ENCODE results near the gene TAF15.

The TAF15 gene

DNA sequence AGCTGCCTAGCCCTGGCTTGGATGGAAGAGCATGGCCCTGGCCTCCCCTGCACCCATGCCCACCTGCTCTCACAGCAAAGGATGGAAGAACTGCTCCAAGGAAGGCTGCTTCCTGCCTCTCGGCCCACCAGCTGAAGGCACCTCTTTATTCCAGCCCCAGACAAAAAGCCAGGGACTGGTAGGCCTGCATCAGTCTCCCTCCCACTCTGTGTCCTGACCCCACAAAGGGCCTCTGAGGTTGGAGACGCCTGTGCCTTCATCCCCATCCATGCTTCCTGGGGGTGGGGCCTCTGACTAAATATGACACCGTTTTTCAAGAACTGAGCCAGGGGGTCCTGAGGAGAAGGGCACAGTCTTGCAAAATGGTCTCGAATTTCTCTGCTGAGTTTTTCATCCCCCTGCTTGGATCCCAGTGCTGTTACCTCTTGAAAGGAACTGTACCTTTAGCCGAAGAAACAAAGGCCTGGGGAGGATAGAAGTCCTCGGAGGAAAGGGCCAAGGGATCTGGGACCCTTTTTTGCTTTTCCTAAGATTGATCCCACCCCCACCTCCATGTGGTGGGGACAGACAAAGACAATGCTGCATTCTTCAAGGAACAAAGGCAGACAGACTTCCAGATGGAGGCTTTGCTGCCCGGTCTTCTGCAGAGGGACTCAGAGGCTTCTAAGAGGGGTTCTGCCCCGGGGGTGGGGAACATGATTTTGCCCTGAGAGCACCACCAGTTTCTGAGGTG, 43.4 kb upstream of the TAF15 start:
- TF ChIP-seq, protein P1, sequence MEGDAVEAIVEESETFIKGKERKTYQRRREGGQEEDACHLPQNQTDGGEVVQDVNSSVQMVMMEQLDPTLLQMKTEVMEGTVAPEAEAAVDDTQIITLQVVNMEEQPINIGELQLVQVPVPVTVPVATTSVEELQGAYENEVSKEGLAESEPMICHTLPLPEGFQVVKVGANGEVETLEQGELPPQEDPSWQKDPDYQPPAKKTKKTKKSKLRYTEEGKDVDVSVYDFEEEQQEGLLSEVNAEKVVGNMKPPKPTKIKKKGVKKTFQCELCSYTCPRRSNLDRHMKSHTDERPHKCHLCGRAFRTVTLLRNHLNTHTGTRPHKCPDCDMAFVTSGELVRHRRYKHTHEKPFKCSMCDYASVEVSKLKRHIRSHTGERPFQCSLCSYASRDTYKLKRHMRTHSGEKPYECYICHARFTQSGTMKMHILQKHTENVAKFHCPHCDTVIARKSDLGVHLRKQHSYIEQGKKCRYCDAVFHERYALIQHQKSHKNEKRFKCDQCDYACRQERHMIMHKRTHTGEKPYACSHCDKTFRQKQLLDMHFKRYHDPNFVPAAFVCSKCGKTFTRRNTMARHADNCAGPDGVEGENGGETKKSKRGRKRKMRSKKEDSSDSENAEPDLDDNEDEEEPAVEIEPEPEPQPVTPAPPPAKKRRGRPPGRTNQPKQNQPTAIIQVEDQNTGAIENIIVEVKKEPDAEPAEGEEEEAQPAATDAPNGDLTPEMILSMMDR (IDR thresholded peaks at IDR 0.05; ENCODE audit: low read depth, low read length), result no peak
- in situ Hi-C loops (cut with HindIII; ENCODE audit: low sequenced_read_pairs), result no loop called here
- DNase-seq (ENCODE audit: low read depth, low spot score), result no peak
- H3K4me3 ChIP-seq (ENCODE audit: low read depth, low read length), result no peak overlapping the region

DNA sequence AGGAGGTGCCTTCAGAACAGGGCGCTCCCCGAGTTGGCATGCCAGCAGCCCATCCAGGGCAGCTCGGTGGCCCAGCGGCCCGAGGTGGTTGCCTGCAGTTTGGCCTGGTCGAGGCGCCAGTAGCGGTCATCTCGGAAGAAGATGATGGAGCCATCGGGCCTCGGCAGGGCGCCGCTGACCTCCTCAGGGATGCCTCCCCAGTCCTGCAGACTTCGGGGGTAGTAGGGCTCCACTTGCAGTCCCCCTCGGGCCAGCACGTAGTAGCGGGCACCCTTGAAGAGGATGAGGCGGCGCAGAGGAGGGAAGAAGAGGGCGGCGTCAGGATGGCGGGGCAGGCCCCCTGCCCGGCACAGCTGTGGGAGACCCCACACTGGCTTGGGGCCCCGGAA, 42.8 kb upstream of the TAF15 start:
- in situ Hi-C loops (cut with HindIII; ENCODE audit: low sequenced_read_pairs), result no loop called here
- DNase-seq (ENCODE audit: low read depth, low spot score), result no peak

DNA sequence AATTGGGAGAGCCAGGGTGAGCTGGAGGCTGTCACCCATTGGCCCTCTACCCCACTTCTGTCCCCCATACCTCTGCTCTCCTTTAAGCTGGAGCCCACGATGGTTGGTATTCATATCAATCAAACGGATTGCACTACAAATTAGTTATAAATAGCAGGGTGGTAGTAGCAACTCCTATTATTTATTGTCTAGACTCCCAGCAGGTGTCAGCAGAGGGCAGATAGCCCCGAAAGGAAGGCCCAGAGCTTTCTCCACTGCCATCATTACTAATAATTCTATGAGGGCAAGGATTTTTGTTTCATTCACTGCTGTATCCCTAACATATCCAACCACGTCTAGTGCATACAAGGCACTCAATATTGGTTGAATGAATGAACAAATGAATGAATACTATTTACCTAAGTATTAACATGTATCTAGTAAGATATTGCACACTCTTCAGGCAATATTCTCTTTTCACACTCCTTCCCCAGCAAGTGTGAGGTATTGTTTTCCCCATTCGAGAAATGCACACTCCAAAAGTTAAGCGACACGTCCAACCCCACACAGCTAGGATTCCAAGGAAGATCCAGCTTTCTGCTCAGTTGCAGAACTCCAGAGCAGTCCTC, 42.3 kb upstream of the TAF15 start:
- in situ Hi-C loops (cut with HindIII; ENCODE audit: low sequenced_read_pairs), result no loop called here
- peak; percentile 36 for DNase-seq (ENCODE audit: low read depth, low spot score)
- H3K4me3 ChIP-seq (ENCODE audit: low read depth, low read length), result no peak overlapping the region
- TF ChIP-seq, protein P1 (IDR thresholded peaks at IDR 0.05; ENCODE audit: low read depth, low read length), result peak; percentile 52

More for the DNA sequence above, 42.8 kb upstream of the TAF15 start:
- TF ChIP-seq, protein P1 (IDR thresholded peaks at IDR 0.05; ENCODE audit: low read depth, low read length), result no peak
- no peak overlapping the region for H3K4me3 ChIP-seq (ENCODE audit: low read depth, low read length)

DNA sequence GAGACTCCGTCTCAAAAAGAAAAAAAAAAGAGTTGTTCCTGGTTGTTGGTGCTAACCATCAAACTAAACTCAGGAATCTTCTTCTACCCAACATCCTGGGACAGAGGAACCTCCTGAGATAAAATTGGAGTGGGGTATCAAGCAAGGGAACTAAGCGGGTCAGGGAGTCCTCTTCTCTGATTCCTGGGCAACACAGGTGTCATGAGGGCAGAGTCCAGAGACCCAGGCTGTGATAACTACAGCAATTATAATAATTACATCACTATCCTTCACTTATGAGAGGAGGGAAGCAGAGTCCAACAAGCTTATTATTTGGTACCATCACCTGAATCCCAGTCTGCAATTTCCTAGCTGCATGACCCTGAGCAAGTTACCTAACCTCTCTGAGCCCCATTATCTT, 40.5 kb upstream of the TAF15 start:
- TF ChIP-seq, protein P1 (IDR thresholded peaks at IDR 0.05; ENCODE audit: low read depth, low read length), result no peak
- no peak for DNase-seq (ENCODE audit: low read depth, low spot score)
- H3K4me3 ChIP-seq (ENCODE audit: low read depth, low read length), result no peak overlapping the region
- in situ Hi-C loops (cut with HindIII; ENCODE audit: low sequenced_read_pairs), result no loop called here

DNA sequence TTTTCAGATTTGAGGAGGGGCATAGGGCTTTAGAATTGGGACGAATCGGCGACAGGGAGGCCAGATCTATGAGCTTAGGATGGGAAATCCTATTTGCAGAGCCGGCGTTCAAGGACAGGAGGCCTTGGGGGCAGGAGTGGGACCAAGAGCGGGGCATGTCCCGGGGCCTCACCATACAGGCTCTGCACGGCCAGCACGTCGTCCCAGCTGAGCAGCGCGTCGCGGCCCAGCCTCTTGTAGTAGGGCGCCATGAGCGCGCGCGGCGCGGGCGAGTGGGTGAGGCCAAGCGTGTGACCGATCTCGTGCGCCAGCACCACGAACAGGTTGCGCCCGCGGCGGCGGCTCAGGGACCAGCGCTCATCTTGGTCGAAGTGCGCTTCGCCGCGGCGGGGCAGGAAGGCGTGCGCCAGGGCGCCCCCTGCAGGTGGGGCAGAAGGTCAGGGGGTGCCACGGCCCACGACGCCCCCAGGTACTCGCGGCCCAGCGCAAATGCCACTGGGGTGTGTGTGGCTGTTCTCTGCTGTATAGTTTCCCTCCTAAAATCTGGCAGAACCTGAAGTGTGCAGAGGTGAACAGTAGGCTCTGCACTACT, 39.3 kb upstream of the TAF15 start:
- TF ChIP-seq, protein P1 (IDR thresholded peaks at IDR 0.05; ENCODE audit: low read depth, low read length), result peak; percentile 26
- no peak overlapping the region for H3K4me3 ChIP-seq (ENCODE audit: low read depth, low read length)
- DNase-seq (ENCODE audit: low read depth, low spot score), result no peak
- in situ Hi-C loops (cut with HindIII; ENCODE audit: low sequenced_read_pairs), result no loop called here

DNA sequence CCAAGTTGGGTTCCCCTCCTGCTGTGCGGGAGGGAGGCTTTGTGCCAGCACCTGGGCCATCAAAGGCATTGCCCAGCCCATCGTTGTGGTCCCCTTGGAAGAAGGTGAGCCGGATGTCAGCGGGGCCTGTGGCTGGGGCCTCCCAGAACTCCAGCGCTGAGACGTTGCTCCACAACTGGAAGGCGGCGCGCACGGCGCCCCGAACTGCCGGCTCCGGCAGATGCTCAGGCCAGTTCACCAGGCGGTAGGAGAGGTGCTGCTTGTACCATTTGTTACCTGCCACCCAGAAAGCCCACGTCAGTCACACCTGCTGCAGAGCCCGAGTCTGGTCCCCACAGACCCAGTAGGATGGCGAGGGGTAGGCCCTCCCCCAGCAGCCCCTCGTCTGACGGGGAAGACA, 36.2 kb upstream of the TAF15 start:
- TF ChIP-seq, protein P1 (IDR thresholded peaks at IDR 0.05; ENCODE audit: low read depth, low read length), result no peak
- H3K4me3 ChIP-seq (ENCODE audit: low read depth, low read length), result no peak overlapping the region
- no peak for DNase-seq (ENCODE audit: low read depth, low spot score)
- in situ Hi-C loops (cut with HindIII; ENCODE audit: low sequenced_read_pairs), result no loop called here

All from astrocyte of the spinal cord (primary cell).